HEK293 (cell line): ENCODE data around the gene NLRP1.

ENCODE experiments used
- AEBP2 ChIP-seq: fragments of 450-650 bp; formaldehyde crosslinking; IDR thresholded peaks from 2 replicates; pipeline ENCODE4 v1.5.1; 2016; ENCODE audit warnings: missing biosample characterization, missing genetic modification characterization, borderline replicate concordance
- GLI4 ChIP-seq: fragments of 450-650 bp; formaldehyde crosslinking; IDR thresholded peaks from 2 replicates; pipeline ENCODE4 v1.5.1; 2016; ENCODE audit warnings: missing biosample characterization, missing genetic modification characterization
- HOXA7 ChIP-seq: sonication (generic); formaldehyde crosslinking; IDR thresholded peaks from 2 replicates; pipeline ENCODE4 v1.8.1; 2022; ENCODE audit warnings: missing genetic modification reagents, borderline replicate concordance
- MEIS1 ChIP-seq: sonication (generic); formaldehyde crosslinking; IDR thresholded peaks from 2 replicates; pipeline ENCODE4 v1.8.1; 2022; ENCODE audit warnings: missing genetic modification reagents, mild to moderate bottlenecking, borderline replicate concordance
- MZF1 ChIP-seq: fragments of 450-650 bp; formaldehyde crosslinking; IDR thresholded peaks from 2 replicates; pipeline ENCODE4 v1.5.1; 2017; ENCODE audit warnings: missing biosample characterization, missing genetic modification characterization, borderline replicate concordance
- OSR2 ChIP-seq: fragments of 450-650 bp; formaldehyde crosslinking; IDR thresholded peaks from 2 replicates; pipeline ENCODE4 v1.5.1; 2016; ENCODE audit warnings: missing biosample characterization, missing genetic modification characterization
- RBAK ChIP-seq: fragments of 450-650 bp; formaldehyde crosslinking; IDR thresholded peaks from 2 replicates; pipeline ENCODE4 v1.5.1; 2016; ENCODE audit warnings: missing biosample characterization, missing genetic modification characterization
- SP2 ChIP-seq: fragments of 450-650 bp; formaldehyde crosslinking; IDR thresholded peaks from 2 replicates; pipeline ENCODE4 v1.5.1; 2016; ENCODE audit warnings: missing biosample characterization, missing genetic modification characterization
- TCF7L2 ChIP-seq: IDR thresholded peaks from 2 replicates; pipeline ENCODE4 v1.6.1; 2011; ENCODE audit warnings: low read depth, mild to moderate bottlenecking, inconsistent platforms, low read length, moderate library complexity, borderline replicate concordance
- TRIM28 ChIP-seq: IDR thresholded peaks from 2 replicates; pipeline ENCODE4 v1.6.1; 2011; ENCODE audit warnings: low read length, control low read depth, borderline replicate concordance
- TSHZ1 ChIP-seq: fragments of 450-650 bp; formaldehyde crosslinking; IDR thresholded peaks from 2 replicates; pipeline ENCODE4 v1.5.1; 2016; ENCODE audit warnings: missing biosample characterization, missing genetic modification characterization, borderline replicate concordance
- ZBTB21 ChIP-seq: fragments of 450-650 bp; formaldehyde crosslinking; IDR thresholded peaks from 2 replicates; pipeline ENCODE4 v1.5.1; 2017; ENCODE audit warnings: missing biosample characterization, missing genetic modification characterization
- ZBTB48 ChIP-seq: fragments of 450-650 bp; formaldehyde crosslinking; IDR thresholded peaks from 2 replicates; pipeline ENCODE4 v1.5.1; 2016; ENCODE audit warnings: missing biosample characterization, missing genetic modification characterization
- ZBTB8A ChIP-seq: fragments of 450-650 bp; formaldehyde crosslinking; IDR thresholded peaks from 2 replicates; pipeline ENCODE4 v1.5.1; 2016; ENCODE audit warnings: missing biosample characterization, missing genetic modification characterization
- ZNF112 ChIP-seq: fragments of 450-650 bp; formaldehyde crosslinking; IDR thresholded peaks from 2 replicates; pipeline ENCODE4 v1.5.0; 2017; ENCODE audit warnings: missing biosample characterization, missing genetic modification characterization
- ZNF114 ChIP-seq: fragments of 450-650 bp; formaldehyde crosslinking; IDR thresholded peaks from 2 replicates; pipeline ENCODE4 v1.5.0; 2017; ENCODE audit warnings: missing biosample characterization, missing genetic modification characterization
- ZNF121 ChIP-seq: fragments of 450-650 bp; formaldehyde crosslinking; IDR thresholded peaks from 2 replicates; pipeline ENCODE4 v1.5.1; 2016; ENCODE audit warnings: missing biosample characterization, missing genetic modification characterization
- ZNF146 ChIP-seq: fragments of 450-650 bp; formaldehyde crosslinking; IDR thresholded peaks from 2 replicates; pipeline ENCODE4 v1.5.1; 2016; ENCODE audit warnings: missing biosample characterization, missing genetic modification characterization
- ZNF350 ChIP-seq: fragments of 450-650 bp; formaldehyde crosslinking; IDR thresholded peaks from 2 replicates; pipeline ENCODE4 v1.5.0; 2017; ENCODE audit warnings: missing biosample characterization, mild to moderate bottlenecking, missing genetic modification characterization
- ZNF354C ChIP-seq: fragments of 450-650 bp; formaldehyde crosslinking; IDR thresholded peaks from 2 replicates; pipeline ENCODE4 v1.5.1; 2016; ENCODE audit warnings: missing biosample characterization, missing genetic modification characterization, low read depth, borderline replicate concordance
- ZNF391 ChIP-seq: fragments of 450-650 bp; formaldehyde crosslinking; IDR thresholded peaks from 2 replicates; pipeline ENCODE4 v1.5.1; 2016; ENCODE audit warnings: low read depth, missing biosample characterization, missing genetic modification characterization, borderline replicate concordance
- ZNF394 ChIP-seq: fragments of 450-650 bp; formaldehyde crosslinking; IDR thresholded peaks from 2 replicates; pipeline ENCODE4 v1.5.1; 2016; ENCODE audit warnings: missing biosample characterization, missing genetic modification characterization, mild to moderate bottlenecking, moderate library complexity, borderline replicate concordance
- ZNF404 ChIP-seq: fragments of 450-650 bp; formaldehyde crosslinking; IDR thresholded peaks from 2 replicates; pipeline ENCODE4 v1.5.1; 2017; ENCODE audit warnings: missing biosample characterization, missing genetic modification characterization
- ZNF530 ChIP-seq: fragments of 450-650 bp; formaldehyde crosslinking; IDR thresholded peaks from 2 replicates; pipeline ENCODE4 v1.5.1; 2016; ENCODE audit warnings: low read depth, missing biosample characterization, missing genetic modification characterization
- ZNF549 ChIP-seq: fragments of 450-650 bp; IDR thresholded peaks from 2 replicates; pipeline ENCODE4 v1.5.1; 2018; ENCODE audit warnings: missing biosample characterization, missing genetic modification characterization, mild to moderate bottlenecking, inconsistent platforms, moderate library complexity
- ZNF623 ChIP-seq: fragments of 450-650 bp; formaldehyde crosslinking; IDR thresholded peaks from 2 replicates; pipeline ENCODE4 v1.5.1; 2016; ENCODE audit warnings: missing biosample characterization, missing genetic modification characterization
- ZNF626 ChIP-seq: fragments of 450-650 bp; sonication (Bioruptor Pico); formaldehyde crosslinking; IDR thresholded peaks from 2 replicates; pipeline ENCODE4 v1.5.1; 2018; ENCODE audit warnings: missing biosample characterization, missing genetic modification characterization, inconsistent platforms
- ZNF658 ChIP-seq: fragments of 450-650 bp; formaldehyde crosslinking; IDR thresholded peaks from 2 replicates; pipeline ENCODE4; 2016; ENCODE audit warnings: missing biosample characterization, missing genetic modification characterization
- ZNF664 ChIP-seq: fragments of 450-650 bp; formaldehyde crosslinking; IDR thresholded peaks from 2 replicates; pipeline ENCODE4 v1.5.1; 2016; ENCODE audit warnings: missing biosample characterization, missing genetic modification characterization
- ZNF677 ChIP-seq: fragments of 450-650 bp; IDR thresholded peaks from 2 replicates; pipeline ENCODE4 v1.5.0; 2018; ENCODE audit warnings: missing biosample characterization, mild to moderate bottlenecking, missing genetic modification characterization, moderate library complexity
- ZNF707 ChIP-seq: fragments of 450-650 bp; formaldehyde crosslinking; IDR thresholded peaks from 2 replicates; pipeline ENCODE4 v1.5.1; 2016; ENCODE audit warnings: missing biosample characterization, missing genetic modification characterization
- ZNF777 ChIP-seq: fragments of 450-650 bp; formaldehyde crosslinking; IDR thresholded peaks from 2 replicates; pipeline ENCODE4 v1.5.1; 2017; ENCODE audit warnings: missing biosample characterization, missing genetic modification characterization, borderline replicate concordance
- ZNF792 ChIP-seq: fragments of 450-650 bp; formaldehyde crosslinking; IDR thresholded peaks from 2 replicates; pipeline ENCODE4 v1.5.1; 2016; ENCODE audit warnings: missing biosample characterization, missing genetic modification characterization
- ZSCAN5A ChIP-seq: fragments of 450-650 bp; formaldehyde crosslinking; IDR thresholded peaks from 2 replicates; pipeline ENCODE4 v1.5.1; 2016; ENCODE audit warnings: missing biosample characterization, missing genetic modification characterization

Gene NLRP1

GRCh38 chr17:5486206-5487124, 97.8 kb downstream of the NLRP1 start, which contains the start of gene MIS12 (continued):
- TF ChIP-seq MEIS1 (CRISPR knock-in tag) (no peak), ZNF114 (no peak), ZBTB21 (peak; percentile 48), MZF1 (tag by site-specific recombination) (peak; percentile 72; the same call in 1 of the 2 replicates), ZNF404 (tag by site-specific recombination) (no peak), TRIM28 (no peak), ZNF549 (tag by site-specific recombination) (no peak), RBAK (no peak), ZNF623 (tag by site-specific recombination) (no peak), ZNF664 (tag by site-specific recombination) (no peak), AEBP2 (no peak), ZNF677 (tag by site-specific recombination) (no peak), ZBTB48 (tag by site-specific recombination) (peak; percentile 74; the same call in 1 of the 2 replicates), GLI4 (tag by site-specific recombination) (peak; percentile 81; the same call in 1 of the 2 replicates), ZNF146 (tag by site-specific recombination) (peak; percentile 64), ZNF391 (peak; percentile 67; the same call in 1 of the 2 replicates), ZNF350 (tag by site-specific recombination) (no peak), SP2 (tag by site-specific recombination) (peak; percentile 89), ZBTB8A (tag by site-specific recombination) (peak; percentile 59; the same call in 1 of the 2 replicates), ZSCAN5A (tag by site-specific recombination) (peak; percentile 86), ZNF112 (tag by site-specific recombination) (no peak), ZNF658 (tag by site-specific recombination) (no peak), ZNF792 (no peak), ZNF394 (tag by site-specific recombination) (peak; percentile 82), ZNF121 (tag by site-specific recombination) (no peak), TSHZ1 (tag by site-specific recombination) (no peak), ZNF707 (tag by site-specific recombination) (no peak), ZNF354C (tag by site-specific recombination) (no peak), ZNF626 (no peak), OSR2 (peak; percentile 86), ZNF530 (tag by site-specific recombination) (no peak), HOXA7 (no peak), TCF7L2 (no peak), ZNF777 (tag by site-specific recombination) (no peak)
